Astrocyte (in vitro differentiated cells and primary cell): ENCODE results near the gene HLA-DRB5. TPM values are rescaled to one million over a fixed set of nuclear protein-coding genes. Genes with fewer than 3 reads are reported as not detected.
"Not testable (repeated sequence)": the region's sequence is repeated elsewhere in the genome, so short reads cannot be mapped to it uniquely, and the experiment has no call there.

Experiments
- DNase-seq: peaks from one replicate; pipeline ENCODE4 v3.0.0-alpha.2; 2010; ENCODE audit warnings: low read depth
- FAIRE-seq: peaks from 2 replicates; lab custom pipeline; 2011; peaks lifted over from hg19 to GRCh38; lab: Jason Lieb, UNC
- H2AFZ ChIP-seq: 2 replicates; pipeline ENCODE4 v1.6.0; 2012; ENCODE audit warnings: low read depth, low read length, inconsistent platforms
- H3K27ac ChIP-seq: 2 replicates; pipeline ENCODE4 v1.5.1; 2011; ENCODE audit warnings: low read depth, low read length, inconsistent platforms
- H3K27me3 ChIP-seq: 2 replicates; pipeline ENCODE4 v1.6.0; 2011; ENCODE audit warnings: low read length, inconsistent platforms; ENCODE audit not compliant: insufficient read depth
- H3K36me3 ChIP-seq: 2 replicates; pipeline ENCODE4 v1.5.1; 2011; ENCODE audit warnings: low read length, inconsistent platforms; ENCODE audit not compliant: insufficient read depth
- H3K4me1 ChIP-seq: 2 replicates; pipeline ENCODE4 v1.5.1; 2011; ENCODE audit warnings: low read length, inconsistent platforms; ENCODE audit not compliant: insufficient read depth
- H3K4me2 ChIP-seq: 2 replicates; pipeline ENCODE4 v1.6.0; 2012; ENCODE audit warnings: low read length, inconsistent platforms
- H3K4me3 ChIP-seq: 2 replicates; pipeline ENCODE4 v1.5.1; 2011; ENCODE audit warnings: low read depth, mild to moderate bottlenecking, low read length, inconsistent platforms; ENCODE audit not compliant: insufficient read depth
- H3K79me2 ChIP-seq: 2 replicates; pipeline ENCODE4 v1.6.0; 2012; ENCODE audit warnings: mild to moderate bottlenecking, low read length, inconsistent platforms; ENCODE audit not compliant: insufficient read depth
- H3K9ac ChIP-seq: 2 replicates; pipeline ENCODE4 v1.6.0; 2012; ENCODE audit warnings: mild to moderate bottlenecking, low read length, inconsistent platforms
- H3K9me3 ChIP-seq: 2 replicates; pipeline ENCODE4 v1.5.1; 2012; ENCODE audit warnings: low read depth, mild to moderate bottlenecking, low read length, inconsistent platforms; ENCODE audit not compliant: insufficient read depth
- H4K20me1 ChIP-seq: 2 replicates; pipeline ENCODE4 v1.6.0; 2012; ENCODE audit warnings: low read length, inconsistent platforms; ENCODE audit not compliant: insufficient read depth
- H3K27ac Mint-ChIP-seq: one replicate; pipeline ENCODE4 v1.8.0; 2021; ENCODE audit warnings: mild to moderate bottlenecking, mixed read lengths; ENCODE audit not compliant: unreplicated experiment
- H3K27me3 Mint-ChIP-seq: one replicate; pipeline ENCODE4 v1.8.0; 2021; ENCODE audit warnings: low read depth, mixed read lengths; ENCODE audit not compliant: unreplicated experiment
- H3K36me3 Mint-ChIP-seq: one replicate; pipeline ENCODE4 v1.8.0; 2021; ENCODE audit warnings: low read depth, mixed read lengths; ENCODE audit not compliant: unreplicated experiment
- H3K4me1 Mint-ChIP-seq: one replicate; pipeline ENCODE4 v1.8.0; 2021; ENCODE audit warnings: low read depth, mixed read lengths; ENCODE audit not compliant: unreplicated experiment
- H3K4me3 Mint-ChIP-seq: one replicate; pipeline ENCODE4 v1.8.0; 2021; ENCODE audit warnings: mild to moderate bottlenecking, moderate library complexity, mixed read lengths; ENCODE audit not compliant: unreplicated experiment
- H3K9me3 Mint-ChIP-seq: one replicate; pipeline ENCODE4 v1.8.0; 2021; ENCODE audit warnings: mild to moderate bottlenecking, mixed read lengths; ENCODE audit not compliant: unreplicated experiment
- CTCF ChIP-seq: IDR thresholded peaks from 2 replicates; pipeline ENCODE4 v1.5.1; 2011; ENCODE audit warnings: low read depth, mild to moderate bottlenecking, inconsistent platforms, low read length, moderate library complexity; ENCODE audit not compliant: insufficient read depth
- EZH2 ChIP-seq: IDR thresholded peaks from 2 replicates; pipeline ENCODE4 v1.6.1; 2012; ENCODE audit warnings: mild to moderate bottlenecking, low read length, inconsistent platforms; ENCODE audit not compliant: insufficient read depth
- total RNA-seq: library from RNA; stranded (reverse); gene quantifications from 2 replicates; pipeline ENCODE4 v1.2.1, GENCODE V29; 2021

HLA-DRB5 gene
- total RNA-seq, 1 donor from 2014 or later: not detected

DNA sequence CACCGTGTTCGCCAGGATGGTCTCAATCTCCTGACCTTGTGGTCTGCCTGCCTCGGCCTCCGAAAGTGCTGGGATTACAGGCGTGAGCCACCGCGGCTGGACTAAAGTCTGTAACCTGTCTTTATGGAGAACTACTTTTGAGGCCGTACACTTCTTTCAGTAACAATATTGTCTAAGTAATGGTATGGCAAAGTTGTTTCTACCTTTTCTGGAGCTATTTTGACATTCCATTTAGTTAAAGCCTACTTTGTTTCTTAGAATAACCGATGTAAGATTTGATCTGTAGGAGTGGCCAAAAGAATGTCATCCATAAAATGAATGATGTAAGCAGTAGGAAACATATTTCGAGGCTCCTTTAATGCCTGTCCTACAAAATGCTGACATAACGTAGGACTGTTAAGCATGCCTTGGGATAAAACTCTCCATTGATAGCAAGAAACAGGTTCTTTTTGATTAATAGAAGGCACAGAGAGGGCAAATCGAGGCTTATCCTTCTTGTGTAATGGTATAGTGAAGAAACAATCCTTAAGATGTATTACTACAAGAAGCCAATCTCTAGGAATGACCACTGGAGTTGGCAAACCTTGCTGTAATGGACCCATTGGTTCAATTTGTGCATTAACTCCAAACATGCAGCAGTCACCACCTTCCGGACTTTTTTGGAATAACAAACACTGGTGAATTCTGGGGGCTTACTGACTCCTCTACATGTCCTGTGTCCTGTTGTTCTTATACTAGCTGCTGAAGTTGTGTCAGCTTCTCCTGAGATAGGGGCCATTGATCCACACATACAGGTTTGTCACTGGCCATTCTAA lies 54.5 kb downstream of the HLA-DRB5 start:
- no peak overlapping the region for H2AFZ ChIP-seq
- H3K4me3 ChIP-seq: no peak overlapping the region
- Mint-ChIP-seq H3K36me3 (no peaks in the 10 kb centered on the region), H3K9me3 (peaks cover 17% of the 10 kb centered on the region), H3K4me3 (no peak overlapping the region), H3K27me3 (peaks cover 9% of the 10 kb centered on the region), H3K4me1 (no peaks in the 10 kb centered on the region), H3K27ac (no peak overlapping the region)
- no peaks in the 10 kb centered on the region for H3K4me1 ChIP-seq
- no peak overlapping the region for H3K4me2 ChIP-seq
- peaks cover 4% of the 10 kb centered on the region for H3K9me3 ChIP-seq
- DNase-seq (no peak), FAIRE-seq (no peak)
- H4K20me1 ChIP-seq: no peaks in the 10 kb centered on the region
- no peak overlapping the region for H3K27ac ChIP-seq
- no peak overlapping the region for H3K9ac ChIP-seq
- TF ChIP-seq EZH2: no peak
- no peak for TF ChIP-seq CTCF
- no peaks in the 10 kb centered on the region for H3K36me3 ChIP-seq
- H3K79me2 ChIP-seq: no peaks in the 10 kb centered on the region
- no peaks in the 10 kb centered on the region for H3K27me3 ChIP-seq

GRCh38 chr6:32473376-32474348 lies 56.4 kb downstream of the HLA-DRB5 start:
- not testable (repeated sequence) for H3K4me1 Mint-ChIP-seq, H4K20me1 ChIP-seq, H3K27ac Mint-ChIP-seq, H3K4me1 ChIP-seq, H3K9me3 ChIP-seq, H3K36me3 ChIP-seq, H3K79me2 ChIP-seq, H2AFZ ChIP-seq, H3K27ac ChIP-seq, H3K4me2 ChIP-seq, DNase-seq, H3K9ac ChIP-seq, H3K27me3 Mint-ChIP-seq, H3K36me3 Mint-ChIP-seq, H3K4me3 Mint-ChIP-seq, H3K27me3 ChIP-seq, FAIRE-seq, H3K4me3 ChIP-seq
- peaks cover 13% of the 10 kb centered on the region for H3K9me3 Mint-ChIP-seq

GRCh38 chr6:32472781-32473375 lies 57.2 kb downstream of the HLA-DRB5 start:
- no peaks in the 10 kb centered on the region for H3K4me1 Mint-ChIP-seq
- Histone ChIP-seq H3K79me2 (no peaks in the 10 kb centered on the region), H3K36me3 (no peaks in the 10 kb centered on the region), H3K4me1 (no peaks in the 10 kb centered on the region), H3K4me2 (no peak overlapping the region), H3K9ac (no peak overlapping the region), H4K20me1 (no peaks in the 10 kb centered on the region), H2AFZ (no peak overlapping the region), H3K4me3 (no peak overlapping the region), H3K27me3 (no peaks in the 10 kb centered on the region), H3K9me3 (peaks cover 3% of the 10 kb centered on the region), H3K27ac (no peak overlapping the region)
- H3K27me3 Mint-ChIP-seq: peaks cover 3% of the 10 kb centered on the region
- H3K36me3 Mint-ChIP-seq: no peaks in the 10 kb centered on the region
- peaks cover 9% of the 10 kb centered on the region for H3K9me3 Mint-ChIP-seq
- TF ChIP-seq EZH2: no peak
- no peak for TF ChIP-seq CTCF
- H3K27ac Mint-ChIP-seq: no peak overlapping the region
- DNase-seq (no peak), FAIRE-seq (no peak)
- H3K4me3 Mint-ChIP-seq: no peak overlapping the region

- H3K27ac Mint-ChIP-seq, FAIRE-seq, H3K36me3 ChIP-seq, H2AFZ ChIP-seq, H3K27me3 Mint-ChIP-seq, H4K20me1 ChIP-seq, H3K4me1 ChIP-seq, H3K27me3 ChIP-seq, H3K9ac ChIP-seq, H3K27ac ChIP-seq, H3K4me3 Mint-ChIP-seq, H3K36me3 Mint-ChIP-seq, DNase-seq, H3K4me2 ChIP-seq, H3K9me3 ChIP-seq, H3K9me3 Mint-ChIP-seq, H3K4me3 ChIP-seq, H3K4me1 Mint-ChIP-seq, H3K79me2 ChIP-seq: not testable (repeated sequence)
Observed at GRCh38 chr6:32467743-32468503, 62.2 kb downstream of the HLA-DRB5 start.
